Adipose tissue (tissue), 3 donors: ENCODE measurements around the gene PROM2. TPM values are rescaled to one million over a fixed set of nuclear protein-coding genes. Genes with fewer than 3 reads are reported as not detected.

Source experiments
- H3K27ac ChIP-seq: one replicate; pipeline ENCODE4 v1.5.1; 2013; ENCODE audit warnings: low read depth, low read length
- WGBS, 3 donors: extraction: QIAGEN DNeasy Blood & Tissue Kit; methylation state at CpG; one replicate each; pipeline ENCODE4 v1.1.7; 2013; 5-methylcytosine and 5-hydroxymethylcytosine counted together
- polyA plus RNA-seq, 3 donors: library from polyadenylated mRNA; stranded (reverse); fragments of 200-250 nt; gene quantifications; one replicate each; pipeline ENCODE4 v1.2.3, GENCODE V29; 2013
- donor health status: healthy with polysubstance abuse.
- donor health status: Bipolar disorder and iron deficiency.
- donor health status: healthy.

PROM2 gene
- polyA plus RNA-seq, 3 donors, result 2.0 to 6.1 (median 3.0) TPM

DNA sequence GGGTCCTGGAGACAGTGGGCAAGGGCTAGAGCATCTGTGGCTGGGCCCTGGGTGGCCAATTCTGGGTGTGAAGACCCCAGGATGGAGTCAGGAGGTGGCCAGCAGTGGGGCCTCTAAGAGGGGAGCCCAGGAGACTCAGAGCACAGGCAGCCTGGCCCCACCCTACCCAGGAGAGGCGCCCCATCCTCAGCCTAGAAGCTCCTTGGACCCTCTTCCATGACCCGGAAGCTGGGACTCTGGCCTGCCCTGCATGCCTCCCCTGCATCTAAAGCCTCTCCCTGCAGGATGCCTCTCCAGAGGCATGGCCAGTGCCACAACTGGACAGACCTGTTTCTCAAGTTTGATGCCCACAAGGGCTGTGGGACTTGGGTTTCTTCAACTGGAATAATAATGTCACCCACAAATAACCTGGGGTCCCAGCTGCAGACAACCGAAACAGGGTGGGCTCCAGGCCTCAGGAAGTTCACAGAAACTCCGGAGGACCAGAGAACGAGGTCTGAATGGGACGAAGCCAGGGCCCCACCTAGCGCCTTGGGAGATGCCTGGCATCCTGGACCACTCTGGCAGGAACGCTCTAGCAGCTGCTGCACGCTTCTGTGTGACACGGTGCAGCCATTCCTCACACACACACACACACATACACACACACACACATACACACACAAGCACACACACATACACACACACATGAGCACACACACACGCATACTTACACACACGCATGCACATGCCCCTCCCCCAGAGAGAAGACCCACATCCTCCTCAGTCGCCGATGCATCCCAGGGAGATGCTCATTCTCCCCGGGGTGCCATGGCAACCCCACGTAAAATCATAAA lies 39.3 kb downstream of the PROM2 start:
- no peak overlapping the region for H3K27ac ChIP-seq
- WGBS, 3 donors, result 77 to 82% (median 82%) methylated on average over 15 to 16 of the region's 16 CpGs

GRCh38 chr2:95314598-95314963 lies 40.3 kb downstream of the PROM2 start:
- WGBS, 3 donors, result 72 to 85% (median 77%) methylated on average over 11 of the region's 11 CpGs
- no peak overlapping the region for H3K27ac ChIP-seq

DNA sequence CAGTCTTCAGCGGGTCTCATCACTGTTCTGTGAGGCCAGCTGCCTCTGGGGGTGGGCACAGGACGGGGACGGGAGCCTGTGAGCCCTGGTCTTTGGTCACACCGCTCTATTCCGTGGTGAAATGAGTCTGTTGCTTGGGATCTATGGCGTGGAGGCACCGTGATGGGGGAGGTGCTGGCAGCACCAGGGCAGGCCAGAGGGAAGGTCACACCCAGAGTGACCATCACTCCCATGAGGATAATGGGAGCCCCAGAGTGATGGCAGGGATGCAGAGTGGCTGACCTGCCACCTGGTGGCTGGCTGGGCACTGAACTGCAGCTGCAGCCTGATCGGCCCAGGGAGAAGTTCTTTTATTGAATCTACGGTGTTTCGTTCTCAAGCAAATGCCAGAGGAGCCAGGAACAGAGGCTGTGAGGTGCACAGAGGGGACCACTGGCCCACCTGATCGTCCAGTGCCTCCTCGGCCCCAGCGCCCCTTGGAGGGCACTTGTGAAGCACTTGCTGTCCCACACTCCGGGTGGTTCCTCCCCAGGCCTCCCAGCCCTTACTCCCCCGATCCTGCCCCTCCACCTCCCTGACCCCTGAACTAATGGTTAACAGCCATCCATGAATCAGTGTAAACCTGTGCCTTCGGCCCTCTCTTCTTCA lies 40.8 kb downstream of the PROM2 start:
- no peak overlapping the region for H3K27ac ChIP-seq
- WGBS, 3 donors, result 58 to 82% (median 77%) methylated on average over 16 of the region's 16 CpGs

GRCh38 chr2:95315801-95316411 lies 41.7 kb downstream of the PROM2 start:
- WGBS, 3 donors, result 81 to 85% (median 84%) methylated on average over 17 to 19 of the region's 19 CpGs
- H3K27ac ChIP-seq, result no peak overlapping the region

GRCh38 chr2:95316466-95317122 lies 42.3 kb downstream of the PROM2 start:
- H3K27ac ChIP-seq, result no peak overlapping the region
- WGBS, 3 donors, result 61 to 83% (median 71%) methylated on average over 8 of the region's 8 CpGs

DNA sequence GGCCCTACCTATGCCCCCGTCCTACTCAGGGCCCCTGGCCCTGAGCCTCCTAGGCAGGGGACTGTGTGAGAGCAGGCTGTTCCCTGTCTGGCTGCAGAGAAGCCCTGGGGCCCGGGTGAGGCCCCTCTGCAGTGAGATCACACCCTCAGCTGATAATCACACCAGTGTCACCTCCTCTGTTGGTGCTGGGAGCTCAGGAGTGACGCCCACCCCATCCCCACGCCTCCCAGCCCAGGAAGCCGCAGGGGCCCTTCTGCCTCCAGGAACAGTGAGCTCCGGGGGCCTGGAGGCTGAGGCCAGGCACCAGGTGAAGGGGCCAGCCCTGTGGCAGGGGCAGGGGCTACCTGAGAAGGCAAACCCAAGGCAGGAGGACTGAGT lies 42.9 kb downstream of the PROM2 start:
- 67 to 84% (median 70%) methylated on average over 6 of the region's 6 CpGs for WGBS, 3 donors
- H3K27ac ChIP-seq, result no peak overlapping the region

- no peak overlapping the region for H3K27ac ChIP-seq
- WGBS, 3 donors, result 90 to 97% (median 91%) methylated on average over 7 to 12 of the region's 12 CpGs
Measured at GRCh38 chr2:95317665-95318425, 43.6 kb downstream of the PROM2 start.

DNA sequence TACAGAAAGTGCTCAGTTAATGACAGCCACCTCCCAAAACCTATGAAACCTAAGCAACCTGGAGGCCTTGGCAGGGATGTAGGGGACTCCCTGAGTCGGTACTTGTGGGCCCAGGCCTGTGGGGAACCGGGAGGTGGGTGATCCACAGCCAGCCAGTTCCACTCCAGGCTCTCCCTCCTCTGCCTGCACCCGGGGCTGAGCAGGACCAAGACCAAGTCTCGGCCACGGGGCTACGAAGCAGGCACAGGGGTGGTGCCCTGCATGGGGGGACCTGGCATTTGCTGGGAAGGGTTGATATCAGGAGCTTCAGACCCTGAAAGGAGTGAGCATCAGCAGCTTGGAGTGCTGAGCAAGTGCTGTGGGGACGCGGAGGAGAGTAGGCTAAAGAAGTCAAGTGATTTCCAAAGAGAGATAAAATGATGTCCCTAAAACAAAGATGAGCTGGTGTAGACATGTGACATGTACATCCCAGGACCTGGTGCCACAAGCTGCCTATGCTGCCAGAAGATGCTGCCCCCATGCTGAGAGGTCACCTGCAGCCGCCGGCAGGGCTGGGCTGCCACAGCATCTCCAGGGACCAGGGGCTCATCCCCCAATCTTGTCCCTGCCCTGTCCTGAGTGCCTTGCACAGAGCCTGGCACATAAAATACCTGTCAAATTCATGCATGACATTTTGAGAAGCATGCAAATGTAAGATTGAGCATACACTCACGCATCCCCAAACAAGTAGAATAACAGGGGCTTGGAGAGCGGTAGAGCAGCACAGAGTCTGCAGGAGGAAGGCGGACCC lies 44.4 kb downstream of the PROM2 start:
- 80 to 85% (median 82%) methylated on average over 13 of the region's 13 CpGs for WGBS, 3 donors
- no peak overlapping the region for H3K27ac ChIP-seq

DNA sequence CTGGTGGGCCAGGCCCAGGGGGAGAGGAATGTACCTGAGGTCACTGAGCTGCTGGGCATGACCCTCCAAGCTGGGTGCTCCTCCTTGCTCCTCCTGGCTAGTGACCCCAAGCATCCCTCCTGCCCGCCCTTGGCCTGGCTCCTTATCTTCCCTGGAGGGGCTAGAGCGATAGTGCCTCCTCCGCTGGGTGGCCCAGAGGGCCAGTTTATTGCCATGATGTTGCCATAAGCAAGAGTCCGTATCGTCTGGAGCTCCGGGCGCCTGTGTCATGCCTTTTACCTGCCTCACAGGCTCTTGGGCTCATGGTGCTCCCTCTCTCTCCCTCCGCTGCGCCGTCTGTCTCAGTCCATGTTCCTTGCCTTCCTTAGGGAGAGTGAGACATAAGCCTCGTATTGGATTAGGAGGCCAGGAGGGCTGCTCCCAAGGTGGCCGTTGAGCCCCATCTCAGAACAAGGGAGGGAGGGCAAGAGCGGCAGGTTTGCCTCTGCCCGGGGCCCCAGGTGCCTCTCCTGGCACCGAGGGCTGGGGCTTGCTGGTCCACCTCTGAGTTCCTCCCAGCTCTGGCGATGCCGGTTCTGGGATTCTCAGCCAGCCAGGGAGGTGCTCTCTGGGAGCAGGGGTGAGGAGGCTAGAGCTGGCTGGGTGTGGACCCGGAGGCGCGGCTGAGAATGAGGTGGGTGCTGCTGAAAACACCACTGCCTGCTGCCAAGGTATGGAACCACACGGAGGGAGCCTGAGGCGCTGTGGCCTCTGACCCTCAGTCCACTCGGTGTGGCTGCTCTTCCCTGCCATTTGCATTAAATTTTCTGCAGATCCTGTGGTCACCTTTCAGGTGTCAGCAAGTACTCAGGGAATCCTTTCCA lies 45.5 kb downstream of the PROM2 start:
- no peak overlapping the region for H3K27ac ChIP-seq
- WGBS, 3 donors, result 81 to 87% (median 84%) methylated on average over 23 of the region's 23 CpGs

DNA sequence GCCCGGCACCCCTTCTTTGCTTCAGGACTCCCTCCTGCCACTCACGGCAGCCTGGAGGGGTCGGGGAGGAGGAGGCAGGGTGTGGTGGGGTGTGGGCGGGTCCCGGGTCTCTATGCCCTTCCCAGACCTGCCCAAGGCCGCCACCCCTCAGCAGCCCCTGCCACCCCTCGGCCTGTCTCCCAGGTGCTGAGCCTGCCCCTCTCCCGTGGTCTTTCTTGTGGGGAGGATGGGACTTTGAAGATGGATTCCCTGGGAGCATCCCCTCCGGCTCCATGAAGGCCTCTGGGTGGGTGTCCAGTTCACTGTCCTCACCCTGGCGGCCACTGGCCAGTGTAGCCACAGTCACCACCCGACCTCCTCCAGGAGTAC lies 46.1 kb downstream of the PROM2 start:
- no peak overlapping the region for H3K27ac ChIP-seq
- 78 to 79% (median 79%) methylated on average over 6 to 11 of the region's 11 CpGs for WGBS, 3 donors

DNA sequence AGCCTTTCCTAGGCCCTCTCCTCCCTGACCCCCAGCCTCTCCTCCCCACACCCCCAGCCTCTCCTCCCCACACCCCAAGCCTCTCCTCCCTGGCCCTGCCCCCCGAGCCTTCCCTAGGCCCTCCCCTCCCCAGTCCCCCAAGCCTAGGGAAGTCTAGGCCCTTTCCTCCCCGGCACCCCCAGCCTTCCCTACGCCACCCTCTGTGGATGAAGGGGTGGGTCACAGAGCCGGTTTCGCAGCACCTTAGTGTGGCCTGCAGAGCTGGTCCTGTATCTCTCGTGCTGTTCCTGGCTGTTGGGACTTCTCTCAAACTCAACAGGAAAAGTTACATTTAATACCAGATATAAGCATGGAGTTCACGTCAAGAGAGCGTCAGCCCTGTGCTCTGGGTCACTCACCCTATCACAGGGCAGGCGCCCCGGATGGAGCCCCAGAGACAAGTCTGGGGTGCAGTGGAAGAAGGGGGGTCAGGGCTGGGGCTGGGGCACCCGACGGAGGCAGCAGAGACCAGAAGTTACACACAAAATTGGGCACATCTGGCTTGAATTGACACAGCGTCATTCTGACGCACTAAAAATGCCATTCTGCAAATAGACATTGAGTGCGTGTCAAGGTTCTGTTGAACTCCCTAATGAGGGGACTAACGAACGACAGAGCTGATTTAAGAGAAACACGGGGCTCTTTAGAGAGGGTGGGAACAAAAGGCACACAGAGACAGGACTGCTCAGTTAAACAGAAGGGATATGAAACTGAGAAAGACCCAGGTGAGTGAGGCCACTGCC lies 46.9 kb downstream of the PROM2 start:
- WGBS, 3 donors, result 71 to 83% (median 81%) methylated on average over 18 of the region's 18 CpGs
- no peak overlapping the region for H3K27ac ChIP-seq

- 72 to 80% (median 76%) methylated on average over 26 of the region's 26 CpGs for WGBS, 3 donors
Measured at GRCh38 chr2:95323347-95324155, 49.3 kb downstream of the PROM2 start.

DNA sequence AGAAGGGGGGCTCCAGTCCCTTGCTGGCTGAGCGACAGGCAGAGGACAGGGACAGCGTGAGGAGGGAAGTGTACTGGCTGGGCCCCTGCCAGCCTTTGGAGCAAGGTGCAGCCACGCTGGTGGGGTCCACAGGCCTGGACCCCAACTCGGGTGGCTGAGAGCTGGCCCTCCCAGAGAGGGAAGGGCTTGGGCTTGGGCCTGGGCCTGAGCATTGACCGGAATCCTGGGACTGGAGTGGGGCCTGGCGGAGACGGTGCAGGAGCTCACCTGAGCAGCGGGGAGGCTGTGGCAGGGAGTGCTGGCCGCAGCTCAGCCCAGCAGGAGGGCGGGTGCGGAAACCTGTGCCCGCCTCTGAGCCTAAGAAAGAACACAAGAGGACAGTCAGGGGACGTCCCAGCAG lies 50.8 kb downstream of the PROM2 start:
- 91 to 94% (median 91%) methylated on average over 10 to 13 of the region's 13 CpGs for WGBS, 3 donors

More at GRCh38 chr2:95323347-95324155, 49.3 kb downstream of the PROM2 start:
- H3K27ac ChIP-seq, result no peak overlapping the region

GRCh38 chr2:95325590-95326432 lies 51.6 kb downstream of the PROM2 start:
- H3K27ac ChIP-seq, result no peak overlapping the region
- 91 to 96% (median 94%) methylated on average over 10 of the region's 10 CpGs for WGBS, 3 donors

More for the DNA sequence above, 50.8 kb downstream of the PROM2 start:
- no peak overlapping the region for H3K27ac ChIP-seq
